Naive thymus-derived CD4-positive, alpha-beta T cell (primary cell): ENCODE measurements around the gene KIF26B. TPM values are rescaled to one million over a fixed set of nuclear protein-coding genes. Genes with fewer than 3 reads are reported as not detected.

Experiments
- ATAC-seq: fragments of 150-1000 bp; cut with Tn5 transposase; 2 replicates; pipeline ENCODE4 v1.10.0; 2021; ENCODE audit warnings: mild to moderate bottlenecking, moderate library complexity
- CTCF ChIA-PET: fragments of 350-600 bp; sonication (Branson Sonifier 250); formaldehyde crosslinking; loops from one replicate; lab custom pipeline; 2021; ENCODE audit warnings: antibody characterized with exemption; lab: Charles Lee
- POLR2A ChIA-PET: fragments of 350-600 bp; sonication (Branson Sonifier 250); formaldehyde crosslinking; loops from one replicate; lab custom pipeline; 2021; ENCODE audit warnings: antibody characterized with exemption, inconsistent platforms; lab: Charles Lee
- DNase-seq, 9 donors: peaks; one replicate each; pipeline versions ENCODE4 v3.0.0 to v3.0.0-alpha.2; 2020 to 2022; ENCODE audit warnings: mixed read lengths in 1 of 9
- H3K27ac ChIP-seq: one replicate; pipeline ENCODE4 v1.7.0; 2013; ENCODE audit warnings: mild to moderate bottlenecking, low read depth, low read length, moderate library complexity
- H3K27me3 ChIP-seq, 2 donors: one replicate each; pipeline ENCODE4 v1.7.0; 2013; ENCODE audit warnings: low read length in 2 of 2, mild to moderate bottlenecking in 2 of 2, moderate library complexity in 2 of 2; ENCODE audit not compliant: control insufficient read depth in 2 of 2, insufficient read depth in 2 of 2
- H3K36me3 ChIP-seq, 3 experiments: 1 replicate in 2 of 3; 2 replicates in 1 of 3; pipeline ENCODE4 v1.7.0; 2013; ENCODE audit warnings: low read length in 3 of 3, mild to moderate bottlenecking in 3 of 3, moderate library complexity in 1 of 3; ENCODE audit not compliant: insufficient read depth in 3 of 3, control insufficient read depth in 2 of 3
- H3K4me1 ChIP-seq, 2 donors: one replicate each; pipeline ENCODE4 v1.7.0; 2013; ENCODE audit warnings: low read length in 2 of 2, mild to moderate bottlenecking in 2 of 2, moderate library complexity in 1 of 2; ENCODE audit not compliant: control insufficient read depth in 2 of 2, insufficient read depth in 2 of 2
- H3K4me3 ChIP-seq: 2 replicates; pipeline ENCODE4 v1.7.0; 2013; ENCODE audit warnings: mild to moderate bottlenecking, low read length
- H3K9me3 ChIP-seq, 3 experiments: 1 replicate in 2 of 3; 2 replicates in 1 of 3; pipeline ENCODE4 v1.7.0; 2013; ENCODE audit warnings: low read length in 3 of 3; ENCODE audit not compliant: control insufficient read depth in 2 of 3
- H3K27ac Mint-ChIP-seq, 9 donors: one replicate each; pipeline ENCODE4 v1.8.0; 2020 to 2022; ENCODE audit warnings: mixed read lengths in 9 of 9, mild to moderate bottlenecking in 8 of 9, moderate library complexity in 5 of 9, inconsistent platforms in 2 of 9
- H3K27me3 Mint-ChIP-seq, 5 donors: one replicate each; pipeline ENCODE4 v1.8.0; 2021 to 2022; ENCODE audit warnings: mixed read lengths in 5 of 5, mild to moderate bottlenecking in 1 of 5
- H3K36me3 Mint-ChIP-seq, 5 donors: one replicate each; pipeline ENCODE4 v1.8.0; 2020 to 2022; ENCODE audit warnings: mixed read lengths in 5 of 5, mild to moderate bottlenecking in 3 of 5, inconsistent platforms in 1 of 5
- H3K4me1 Mint-ChIP-seq, 7 donors: one replicate each; pipeline ENCODE4 v1.8.0; 2020 to 2022; ENCODE audit warnings: mixed read lengths in 7 of 7, mild to moderate bottlenecking in 3 of 7, inconsistent platforms in 1 of 7
- H3K4me3 Mint-ChIP-seq, 10 donors: one replicate each; pipeline ENCODE4 v1.8.0; 2020 to 2022; ENCODE audit warnings: mild to moderate bottlenecking in 10 of 10, mixed read lengths in 10 of 10, moderate library complexity in 6 of 10, inconsistent platforms in 2 of 10
- H3K9me3 Mint-ChIP-seq, 11 donors: one replicate each; pipeline ENCODE4 v1.8.0; 2020 to 2022; ENCODE audit warnings: mixed read lengths in 11 of 11, mild to moderate bottlenecking in 4 of 11, inconsistent platforms in 1 of 11, moderate library complexity in 1 of 11
- intact Hi-C, 2 donors: fragments of 100-400 bp; cut with micrococcal nuclease; formaldehyde crosslinking; loops; one replicate each; pipeline ENCODE4 v1.15.1; 2023
- polyA plus RNA-seq, 2 donors: library from polyadenylated mRNA; unstranded; fragments of 300-500 nt; fragmentation: Illumina TruSeq; gene quantifications; one replicate each; pipeline ENCODE4 v1.2.3, GENCODE V29; 2021
- total RNA-seq, 6 experiments: library from RNA in 5 of 6; stranded (reverse) in 5 of 6; gene quantifications; 1 replicate in 5 of 6; 2 replicates in 1 of 6; pipeline ENCODE4 v1.2.3 and lab custom pipeline; 2021 to 2026

Gene KIF26B
- total and polyA plus RNA-seq, 7 experiments from 2014 or later, result 0.06 to 0.24 (median 0.21) TPM; not detected in 4

DNA sequence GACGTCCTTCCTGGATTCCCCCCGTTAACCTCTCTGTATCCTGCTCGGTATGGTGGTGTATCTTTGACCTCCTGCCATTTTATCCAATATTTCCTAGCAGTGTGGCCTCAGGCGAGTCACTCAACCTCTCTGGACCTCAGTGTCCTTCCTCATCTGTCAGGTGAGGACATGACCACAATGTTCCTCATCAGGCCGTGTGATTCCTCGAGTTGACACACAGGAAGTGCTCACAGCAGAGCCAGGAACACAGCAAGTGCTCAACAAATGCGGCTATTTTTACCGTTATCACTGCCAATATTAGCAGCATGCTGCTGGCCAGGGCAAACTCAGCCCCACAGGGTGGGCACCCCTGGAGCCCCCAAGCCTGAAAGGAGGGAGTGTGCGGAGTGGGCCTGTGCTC is 450.2 kb downstream of the KIF26B start:
- DNase-seq (no peak), ATAC-seq (no peak)
- no peaks in the 10 kb centered on the region for H3K9me3 ChIP-seq
- Mint-ChIP-seq H3K27me3 (peaks cover 0 to 27% (median 4%) of the 10 kb centered on the region in 5 donors), H3K4me1 (peaks cover 0 to 3% (median 0%) of the 10 kb centered on the region in 7 donors), H3K36me3 (no peaks in the 10 kb centered on the region), H3K9me3 (peaks cover 0 to 4% (median 0%) of the 10 kb centered on the region in 11 donors), H3K27ac (no peak overlapping the region), H3K4me3 (no peak overlapping the region)
- H3K27me3 ChIP-seq, result no peaks in the 10 kb centered on the region
- H3K4me1 ChIP-seq, result no peaks in the 10 kb centered on the region
- ChIA-PET POLR2A (no interaction called here), CTCF (no interaction called here)
- no peak overlapping the region for H3K27ac ChIP-seq
- no peak overlapping the region for H3K4me3 ChIP-seq
- intact Hi-C loops, result no loop called here
- no peaks in the 10 kb centered on the region for H3K36me3 ChIP-seq

DNA sequence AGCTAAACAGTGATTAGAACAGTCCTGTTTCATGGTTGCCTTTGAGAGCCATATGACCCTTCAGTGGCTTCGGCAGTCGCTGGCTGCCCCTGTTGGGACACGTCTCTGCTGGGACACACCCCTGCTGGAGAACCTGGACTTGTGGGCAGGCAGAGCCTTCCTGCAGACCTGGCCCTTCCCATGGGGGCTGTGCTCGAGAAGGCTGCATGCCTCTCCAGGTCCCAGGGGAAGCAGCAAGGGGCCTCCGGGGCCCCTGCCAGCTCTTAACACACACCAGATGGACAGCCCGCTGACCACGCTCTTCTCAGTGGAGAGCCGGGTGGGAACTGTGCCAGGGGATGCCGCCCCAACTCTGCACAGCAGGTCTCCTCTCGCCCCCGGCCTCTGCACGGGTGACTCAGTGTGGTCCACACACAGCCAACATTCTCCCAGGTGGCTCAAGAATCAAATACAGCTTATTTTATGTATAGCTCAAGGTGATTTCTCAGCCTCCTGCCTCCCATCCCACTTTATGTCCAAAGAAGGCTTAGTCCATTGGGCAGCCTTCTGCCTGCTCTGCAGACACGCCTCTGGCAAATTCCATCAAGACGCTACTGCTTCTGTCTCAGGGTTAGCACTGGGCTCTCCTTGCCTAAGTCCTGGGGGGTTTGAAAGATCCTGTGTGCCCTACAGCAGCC is 450.8 kb downstream of the KIF26B start:
- no peak for ATAC-seq
- no peak overlapping the region for H3K27ac ChIP-seq
- H3K9me3 Mint-ChIP-seq, result peaks cover 0 to 4% (median 0%) of the 10 kb centered on the region in 11 donors
- no peaks in the 10 kb centered on the region for H3K36me3 Mint-ChIP-seq
- peaks cover 0 to 27% (median 4%) of the 10 kb centered on the region in 5 donors for H3K27me3 Mint-ChIP-seq
- POLR2A ChIA-PET, result no interaction called here
- no peaks in the 10 kb centered on the region for H3K9me3 ChIP-seq
- no peak overlapping the region for H3K4me3 ChIP-seq
- no peaks in the 10 kb centered on the region for H3K4me1 ChIP-seq
- no peaks in the 10 kb centered on the region for H3K27me3 ChIP-seq
- H3K27ac Mint-ChIP-seq, result no peak overlapping the region
- peaks cover 0 to 3% (median 0%) of the 10 kb centered on the region in 7 donors for H3K4me1 Mint-ChIP-seq
- DNase-seq, result no peak
- CTCF ChIA-PET, result no interaction called here
- H3K4me3 Mint-ChIP-seq, result no peak overlapping the region
- intact Hi-C loops, result no loop called here
- no peaks in the 10 kb centered on the region for H3K36me3 ChIP-seq

DNA sequence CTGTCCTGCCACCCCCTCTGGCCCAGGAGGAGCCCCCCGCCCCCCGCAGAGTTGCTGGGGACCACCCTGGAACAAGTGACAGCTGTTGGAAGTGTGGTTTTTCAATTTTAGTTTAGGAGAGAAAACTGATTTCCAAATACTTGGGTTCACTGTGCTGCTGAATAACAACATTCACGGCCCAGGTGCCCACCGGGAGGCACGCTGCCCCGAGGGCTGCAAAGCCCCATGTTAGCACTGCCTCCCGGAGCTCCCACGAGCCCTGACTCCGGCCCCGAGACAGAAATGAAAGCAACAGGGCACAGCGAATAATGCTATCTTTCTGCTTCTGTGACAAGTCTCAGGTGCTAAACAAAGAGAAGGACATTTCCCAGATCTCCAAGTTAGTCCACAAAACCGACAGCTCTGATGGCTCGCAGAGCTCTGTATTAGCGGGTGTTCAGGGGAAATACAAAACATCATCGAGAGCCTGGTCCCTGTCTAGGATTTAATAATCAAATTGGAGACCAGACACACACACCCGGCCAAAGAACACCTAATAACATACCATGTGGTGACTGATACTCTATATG is 451.5 kb downstream of the KIF26B start:
- no peak overlapping the region for H3K27ac Mint-ChIP-seq
- Histone ChIP-seq H3K4me3 (no peak overlapping the region), H3K9me3 (no peaks in the 10 kb centered on the region), H3K27me3 (no peaks in the 10 kb centered on the region), H3K27ac (no peak overlapping the region), H3K36me3 (no peaks in the 10 kb centered on the region), H3K4me1 (no peaks in the 10 kb centered on the region)
- intact Hi-C loops, result no loop called here
- H3K9me3 Mint-ChIP-seq, result peaks cover 0 to 4% (median 0%) of the 10 kb centered on the region in 11 donors
- no peaks in the 10 kb centered on the region for H3K36me3 Mint-ChIP-seq
- ChIA-PET POLR2A (no interaction called here), CTCF (no interaction called here)
- ATAC-seq, result no peak
- peaks cover 0 to 21% (median 4%) of the 10 kb centered on the region in 5 donors for H3K27me3 Mint-ChIP-seq
- DNase-seq, result no peak
- no peak overlapping the region for H3K4me3 Mint-ChIP-seq
- peaks cover 0 to 3% (median 0%) of the 10 kb centered on the region in 7 donors for H3K4me1 Mint-ChIP-seq

DNA sequence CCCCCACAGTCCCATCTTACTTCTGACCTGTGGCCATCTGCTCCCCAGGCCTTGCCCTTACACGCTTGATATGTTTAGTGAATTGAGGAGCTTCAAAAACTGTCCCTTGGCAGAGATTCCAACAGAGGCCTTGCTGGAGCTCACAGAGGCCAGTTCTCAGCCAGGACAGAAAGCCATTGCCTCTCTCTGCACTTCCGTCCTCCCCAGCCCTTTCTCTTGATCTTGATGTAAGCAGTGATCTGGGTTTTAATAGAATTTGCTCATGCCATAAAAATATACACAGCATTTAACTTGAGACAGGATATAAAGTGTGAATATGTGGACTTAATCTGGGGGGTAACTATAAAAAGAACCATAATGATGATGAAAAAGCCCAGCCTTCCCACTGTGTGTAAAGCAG is 453.5 kb downstream of the KIF26B start:
- Histone ChIP-seq H3K4me1 (no peaks in the 10 kb centered on the region), H3K27ac (no peak overlapping the region), H3K9me3 (no peaks in the 10 kb centered on the region), H3K4me3 (no peak overlapping the region), H3K27me3 (no peaks in the 10 kb centered on the region), H3K36me3 (no peaks in the 10 kb centered on the region)
- DNase-seq (no peak), ATAC-seq (no peak)
- Mint-ChIP-seq H3K27me3 (peaks cover 0 to 17% (median 4%) of the 10 kb centered on the region in 5 donors), H3K4me1 (peaks cover 0 to 3% (median 0%) of the 10 kb centered on the region in 7 donors), H3K9me3 (peaks cover 0 to 2% (median 0%) of the 10 kb centered on the region in 11 donors), H3K36me3 (no peaks in the 10 kb centered on the region), H3K27ac (no peak overlapping the region), H3K4me3 (no peak overlapping the region)
- ChIA-PET POLR2A (no interaction called here), CTCF (no interaction called here)
- intact Hi-C loops, result no loop called here

GRCh38 chr1:245609354-245610150 is 454.8 kb downstream of the KIF26B start:
- H3K4me3 ChIP-seq, result no peak overlapping the region
- no peaks in the 10 kb centered on the region for H3K36me3 ChIP-seq
- Mint-ChIP-seq H3K4me3 (no peak overlapping the region), H3K9me3 (no peaks in the 10 kb centered on the region), H3K36me3 (no peaks in the 10 kb centered on the region), H3K27ac (no peak overlapping the region), H3K4me1 (peaks cover 0 to 3% (median 0%) of the 10 kb centered on the region in 7 donors), H3K27me3 (peaks cover 0 to 18% (median 4%) of the 10 kb centered on the region in 5 donors)
- H3K9me3 ChIP-seq, result no peaks in the 10 kb centered on the region
- ATAC-seq (no peak), DNase-seq (no peak)
- H3K27me3 ChIP-seq, result no peaks in the 10 kb centered on the region
- H3K27ac ChIP-seq, result no peak overlapping the region
- ChIA-PET CTCF (no interaction called here), POLR2A (no interaction called here)
- H3K4me1 ChIP-seq, result no peaks in the 10 kb centered on the region
- intact Hi-C loops, result no loop called here

- Histone ChIP-seq H3K36me3 (no peaks in the 10 kb centered on the region), H3K9me3 (no peaks in the 10 kb centered on the region), H3K4me1 (no peaks in the 10 kb centered on the region), H3K27me3 (no peaks in the 10 kb centered on the region), H3K27ac (no peak overlapping the region), H3K4me3 (no peak overlapping the region)
- Mint-ChIP-seq H3K4me3 (no peak overlapping the region), H3K9me3 (no peaks in the 10 kb centered on the region), H3K27ac (no peak overlapping the region), H3K36me3 (no peaks in the 10 kb centered on the region), H3K4me1 (peaks cover 0 to 3% (median 0%) of the 10 kb centered on the region in 7 donors), H3K27me3 (peaks cover 0 to 24% (median 4%) of the 10 kb centered on the region in 5 donors)
- no peak for DNase-seq
- ATAC-seq, result no peak
- ChIA-PET CTCF (no interaction called here), POLR2A (no interaction called here)
- intact Hi-C loops, result no loop called here
These were observed 456.5 kb downstream of the KIF26B start for GRCh38 chr1:245611251-245611650.
